HG03432 (cell line): ENCODE measurements around the gene C13orf46.

Source experiments
- ATAC-seq: cut with Tn5 transposase; IDR thresholded peaks from one replicate; pipeline ENCODE4 v1.9.1; 2021; ENCODE audit warnings: mild to moderate bottlenecking, moderate library complexity; ENCODE audit not compliant: unreplicated experiment

The C13orf46 gene

GRCh38 chr13:114010401-114011101, 36.7 kb upstream of the C13orf46 start:
- ATAC-seq, result no peak

- no peak for ATAC-seq
These were observed 35.9 kb upstream of the C13orf46 start for GRCh38 chr13:114009590-114010400.

DNA sequence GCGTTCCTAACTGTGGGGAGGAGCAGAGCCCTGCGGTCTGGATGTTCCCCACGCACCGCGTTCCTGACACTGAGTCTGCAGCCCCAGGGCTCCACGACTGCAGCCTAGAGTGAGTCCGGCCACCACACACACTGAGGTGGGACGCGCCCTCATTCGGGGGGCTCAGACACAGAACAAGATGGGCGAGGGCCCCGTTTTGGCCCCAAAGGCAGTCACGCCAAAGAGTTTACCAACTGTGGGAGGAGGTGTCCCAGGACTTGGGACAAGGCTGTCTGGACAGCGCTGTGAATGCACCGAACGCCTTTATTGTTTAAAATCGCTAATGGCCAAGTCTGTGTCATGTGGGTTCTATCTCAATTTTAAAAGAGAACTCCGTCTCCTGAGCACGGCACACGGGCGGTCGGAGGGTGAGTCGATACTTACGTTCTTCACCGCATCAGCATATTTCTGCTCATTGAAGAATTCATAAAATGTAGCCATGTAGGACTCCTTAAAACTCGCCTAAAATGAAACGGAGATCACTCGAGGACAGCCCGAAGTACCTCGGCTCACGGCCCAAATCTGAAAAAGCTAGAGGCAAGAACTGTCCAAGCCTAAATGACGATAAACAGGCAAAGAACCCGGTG, 35.2 kb upstream of the C13orf46 start:
- ATAC-seq, result no peak

- ATAC-seq, result no peak
These were observed 33.7 kb upstream of the C13orf46 start for GRCh38 chr13:114007566-114007965.

- no peak for ATAC-seq
These were observed 31.4 kb upstream of the C13orf46 start for GRCh38 chr13:114005206-114005724.

DNA sequence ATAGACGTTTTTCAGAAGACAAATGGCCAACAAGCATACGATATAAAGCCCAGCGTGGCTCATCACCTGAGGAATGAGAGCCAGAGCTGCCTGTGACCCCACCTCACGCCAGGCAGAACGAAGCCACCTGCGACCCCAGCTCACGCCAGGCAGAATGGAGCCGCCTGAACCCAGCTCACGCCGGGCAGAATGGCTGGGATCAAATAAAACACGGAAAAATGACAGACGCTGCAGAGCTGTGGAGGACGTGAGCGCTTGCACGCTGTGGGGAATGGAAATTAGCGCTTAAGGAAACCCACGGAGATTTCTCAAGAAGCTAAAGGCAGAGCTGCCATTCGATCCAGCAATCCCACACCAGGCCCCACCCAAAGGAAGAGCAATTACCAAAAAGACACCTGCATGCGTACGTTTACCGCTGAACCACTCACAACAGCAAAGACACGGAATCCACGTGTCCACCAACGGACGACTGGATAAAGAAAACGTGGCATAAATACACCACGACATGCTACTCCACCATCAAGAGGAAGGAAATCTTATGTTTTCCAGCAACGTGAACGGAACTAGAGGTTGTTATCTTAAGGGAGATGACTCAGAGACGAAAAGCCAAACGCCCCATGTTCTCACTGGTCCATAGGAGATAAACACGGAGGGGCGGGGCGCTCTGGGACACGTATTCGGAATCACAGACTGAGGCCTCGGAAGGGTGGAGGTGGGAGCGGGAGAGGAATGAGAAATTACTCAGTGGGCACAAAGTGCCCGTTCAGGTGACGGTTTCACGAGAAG, 30.7 kb upstream of the C13orf46 start:
- no peak for ATAC-seq

- ATAC-seq, result no peak
These were observed 29.0 kb upstream of the C13orf46 start for GRCh38 chr13:114002771-114003321.

- ATAC-seq, result no peak
These were observed 28.2 kb upstream of the C13orf46 start for GRCh38 chr13:114002009-114002544.

GRCh38 chr13:114001331-114002008, 27.6 kb upstream of the C13orf46 start:
- no peak for ATAC-seq

GRCh38 chr13:114000151-114001040, 26.5 kb upstream of the C13orf46 start:
- no peak for ATAC-seq

GRCh38 chr13:113999618-113999910, 25.7 kb upstream of the C13orf46 start:
- no peak for ATAC-seq

GRCh38 chr13:113998781-113999617, 25.1 kb upstream of the C13orf46 start:
- ATAC-seq, result no peak

DNA sequence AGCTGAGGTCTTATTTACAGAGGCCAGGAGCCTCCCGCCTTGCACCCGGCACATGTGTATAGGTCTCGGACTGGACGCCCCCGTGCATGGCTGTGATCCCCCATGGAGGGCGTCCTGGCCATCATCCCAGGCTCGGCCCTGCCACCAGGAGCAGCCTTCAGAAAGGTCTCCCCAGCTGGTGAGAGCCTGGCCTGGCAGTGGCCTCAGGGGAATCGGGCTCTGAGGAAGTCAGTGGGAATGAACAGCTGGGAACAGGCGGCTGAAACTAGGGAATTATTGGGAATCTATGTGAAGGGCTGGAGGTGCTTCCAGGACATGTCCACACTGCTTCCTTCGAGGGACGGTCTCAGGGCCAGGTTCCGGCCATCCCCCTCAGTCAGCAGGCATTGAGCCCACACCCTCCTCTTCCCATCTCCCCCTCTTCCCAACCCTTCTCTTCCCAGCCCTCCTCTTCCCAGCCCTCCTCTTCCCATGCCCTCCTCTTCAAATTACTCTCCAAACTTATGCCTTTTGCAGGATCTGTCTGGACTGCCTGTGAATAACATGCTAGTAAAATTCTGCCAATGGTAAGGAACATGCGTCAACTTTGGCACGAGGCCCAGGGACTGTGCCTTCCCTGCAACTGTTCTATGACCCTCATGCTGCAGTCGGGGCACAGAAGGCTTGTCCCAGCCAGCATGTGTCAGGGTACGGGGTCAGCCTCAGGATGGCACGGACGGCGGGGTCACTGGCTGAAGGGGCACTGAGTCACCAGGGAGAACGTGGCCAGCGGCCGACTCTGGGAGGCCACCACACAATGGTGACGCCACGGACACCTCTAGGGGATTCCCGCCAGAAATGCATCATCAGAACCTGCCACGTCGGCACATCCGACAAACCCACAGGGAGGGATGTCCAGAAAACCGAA, 24.2 kb upstream of the C13orf46 start:
- ATAC-seq, result no peak

- no peak for ATAC-seq
These were observed 23.3 kb upstream of the C13orf46 start for GRCh38 chr13:113996912-113997745.

GRCh38 chr13:113996081-113996911, 22.4 kb upstream of the C13orf46 start:
- ATAC-seq, result no peak
